Measurements from ENCODE around the gene FFAR3. TPM values are rescaled to one million over a fixed set of nuclear protein-coding genes. Genes with fewer than 3 reads are reported as not detected.

FFAR3 gene
- under 1 TPM in 5 of 10 donors, not detected in 5; 0.13 to 0.28 (median 0.21) TPM for polyA plus RNA-seq (ENCODE audit: insufficient read length in 10 of 10)
- long read RNA-seq, donor 1 = 0 reads
- long read RNA-seq, donor 2 = 0 reads
- long read RNA-seq, donor 3 = 0 reads
- long read RNA-seq, donor 4 = 0 reads
- long read RNA-seq, donor 5 = 0 reads
- long read RNA-seq, donor 6 = 0 reads
- long read RNA-seq, donor 7, partial matches to known transcripts = 0 of 1 reads
- long read RNA-seq, donor 7, other reads (novel, unspliced or antisense) = 0 of 1 reads
- long read RNA-seq, donor 8 = 0 reads
- long read RNA-seq, donor 9 = 0 reads

GRCh38 chr19:35357867-35358573 is at the start of gene FFAR3:
FFAR3 (plus strand) TSS chr19:35358460; CDS start chr19:35358891, 431 bp downstream.
- DNase-seq = peak; percentile 14 to 54 (median 32)

DNA sequence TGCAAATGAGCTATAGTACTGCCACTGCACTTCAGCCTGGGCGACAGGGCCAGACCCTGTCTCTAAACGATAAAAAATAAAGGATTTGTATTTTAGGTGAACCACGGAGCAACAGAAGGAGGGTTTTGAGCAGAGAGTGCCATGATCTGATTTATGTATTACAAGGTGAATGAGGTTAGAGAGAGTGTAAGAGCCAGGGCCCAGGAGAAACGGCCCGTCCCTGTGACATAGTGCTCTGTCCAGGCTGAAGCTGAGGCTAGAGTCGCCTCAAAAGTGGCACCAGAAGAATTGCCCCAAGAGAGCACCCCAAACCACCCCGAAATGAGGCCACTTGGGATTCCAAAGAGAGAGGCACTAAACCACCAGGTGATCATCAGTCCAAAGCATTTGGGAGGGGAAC is 49.4 kb upstream of the FFAR3 start:
- no peak for DNase-seq

DNA sequence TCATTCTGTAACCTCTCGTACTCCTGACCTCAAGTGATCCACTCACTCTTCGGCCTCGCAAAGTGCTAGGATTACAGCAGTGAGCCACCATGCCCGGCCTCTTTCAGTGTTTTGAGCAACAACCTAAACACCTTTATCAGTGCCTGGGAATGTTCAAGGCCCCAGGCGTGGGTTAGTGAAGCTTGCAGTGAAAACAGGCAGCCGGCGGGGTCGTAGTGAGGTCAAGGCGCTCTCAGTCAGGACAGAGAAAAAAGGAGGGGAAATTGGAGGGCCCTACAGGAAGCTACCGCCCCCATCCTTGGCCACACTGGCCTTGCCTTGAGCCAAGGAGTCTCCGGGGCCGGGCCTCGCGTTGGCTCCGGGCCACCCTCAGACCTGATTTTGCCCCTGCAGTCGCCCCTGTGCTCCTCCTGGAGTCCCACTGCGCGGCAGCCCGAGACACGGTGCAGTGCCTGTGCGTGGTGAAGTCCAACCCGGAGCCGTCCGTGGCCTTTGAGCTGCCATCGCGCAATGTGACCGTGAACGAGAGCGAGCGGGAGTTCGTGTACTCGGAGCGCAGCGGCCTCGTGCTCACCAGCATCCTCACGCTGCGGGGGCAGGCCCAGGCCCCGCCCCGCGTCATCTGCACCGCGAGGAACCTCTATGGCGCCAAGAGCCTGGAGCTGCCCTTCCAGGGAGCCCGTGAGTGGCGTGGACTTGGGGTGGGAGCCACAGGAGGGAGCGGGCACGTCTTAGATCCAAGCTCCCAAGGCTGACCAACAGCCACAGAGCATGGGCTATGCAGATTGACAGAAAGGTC is 48.6 kb upstream of the FFAR3 start:
- DNase-seq = peak in 2 of 3 donors; percentile 52 to 71

DNA sequence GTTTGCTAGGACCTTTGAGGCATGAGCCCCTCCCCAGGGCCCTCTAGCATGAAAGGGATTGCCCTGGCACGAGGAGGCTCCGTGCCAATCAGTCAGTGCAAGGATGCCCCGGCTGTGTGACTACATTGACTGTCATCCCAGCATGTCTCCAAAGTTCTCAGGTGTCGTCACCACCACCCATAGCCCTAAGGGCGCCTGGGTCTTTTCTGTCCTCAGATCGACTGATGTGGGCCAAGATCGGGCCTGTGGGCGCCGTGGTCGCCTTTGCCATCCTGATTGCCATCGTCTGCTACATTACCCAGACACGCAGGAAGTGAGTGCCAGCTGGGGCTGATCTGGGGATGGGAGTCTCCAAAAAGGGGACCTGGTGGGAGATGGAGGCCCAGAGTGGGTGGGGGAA is 47.9 kb upstream of the FFAR3 start:
- DNase-seq = no peak

GRCh38 chr19:35310811-35311465 is 47.3 kb upstream of the FFAR3 start:
- DNase-seq = no peak

- no peak for DNase-seq
Measured at GRCh38 chr19:35311901-35312665, 46.2 kb upstream of the FFAR3 start.

GRCh38 chr19:35313587-35313986 is 44.7 kb upstream of the FFAR3 start:
- DNase-seq = no peak

GRCh38 chr19:35314031-35314430 is 44.2 kb upstream of the FFAR3 start:
- no peak for DNase-seq

DNA sequence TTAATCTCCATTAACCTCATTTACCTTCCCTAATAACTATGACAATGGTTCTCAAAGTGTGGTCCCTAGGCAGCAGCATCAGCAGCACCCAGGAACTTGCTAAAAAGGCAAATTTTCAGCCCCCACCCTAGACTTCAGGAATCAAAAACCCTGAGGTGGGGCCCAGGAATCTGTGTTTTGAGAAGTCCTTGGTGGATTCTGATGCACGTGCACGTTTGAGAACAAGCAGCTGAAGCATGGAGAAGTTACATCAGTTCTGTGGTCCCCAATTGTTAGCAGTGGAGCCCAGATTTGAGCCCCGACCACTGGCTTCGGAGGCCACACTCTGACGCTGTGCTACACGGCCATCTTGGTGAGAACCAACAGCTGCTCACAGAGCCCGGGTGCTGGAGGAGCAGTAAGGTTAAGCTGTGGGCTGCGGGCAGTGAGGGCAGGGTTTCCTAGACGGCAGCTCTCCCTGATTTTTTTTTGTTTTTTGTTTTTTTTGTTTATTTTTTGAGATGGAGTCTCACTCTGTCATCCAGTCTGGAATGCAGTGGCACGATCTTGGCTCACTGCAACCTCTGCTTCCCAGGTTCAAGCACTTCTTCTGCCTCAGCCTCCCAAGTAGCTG is 43.3 kb upstream of the FFAR3 start:
- DNase-seq = no peak

- DNase-seq = no peak
Measured at GRCh38 chr19:35315883-35316282, 42.4 kb upstream of the FFAR3 start.

DNA sequence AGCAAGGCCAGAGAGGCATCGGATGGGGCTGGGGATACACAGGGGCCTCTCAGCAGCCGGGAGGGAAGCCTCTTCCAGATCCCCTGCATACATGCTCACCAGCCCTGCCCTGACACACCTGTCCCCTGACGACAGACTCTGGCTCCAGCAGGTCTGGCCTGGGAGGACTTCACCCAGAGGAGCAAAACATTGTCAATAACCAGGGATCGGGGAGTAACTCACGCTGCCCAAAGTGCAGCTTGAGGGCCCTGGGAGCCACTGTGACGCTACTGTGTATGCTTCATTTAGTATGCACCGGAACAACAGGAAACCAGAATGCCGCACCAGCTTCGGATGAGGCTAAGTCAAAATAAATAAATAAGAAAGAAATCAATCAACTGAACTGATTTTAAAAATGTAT is 41.7 kb upstream of the FFAR3 start:
- no peak for DNase-seq

DNA sequence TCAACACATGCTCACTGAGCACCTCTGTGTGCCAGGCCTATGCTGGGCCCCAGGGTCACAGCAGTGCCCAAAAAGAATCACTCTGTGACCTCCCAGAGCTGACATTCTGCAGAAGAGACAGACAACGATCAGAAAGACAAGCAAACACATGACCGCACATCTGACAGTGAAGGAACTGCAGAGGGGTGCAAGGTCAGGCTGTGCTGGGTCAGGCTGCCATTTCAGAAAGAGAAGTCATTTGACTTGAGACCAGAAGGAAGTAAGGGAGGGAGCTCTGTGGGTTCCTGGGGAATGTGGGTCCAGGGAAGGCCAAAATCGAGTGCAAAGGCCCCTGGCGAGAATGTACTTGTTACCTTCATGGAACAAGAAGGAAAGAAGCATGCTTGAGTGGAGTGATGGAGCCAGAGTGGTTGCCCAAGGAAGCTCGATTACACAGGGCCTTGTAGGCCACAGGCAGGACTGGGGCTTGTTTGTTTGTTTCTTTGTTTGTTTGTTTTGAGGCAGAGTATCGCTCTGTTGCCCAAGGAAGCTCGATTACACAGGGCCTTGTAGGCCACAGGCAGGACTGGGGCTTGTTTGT is 40.7 kb upstream of the FFAR3 start:
- no peak for DNase-seq

DNA sequence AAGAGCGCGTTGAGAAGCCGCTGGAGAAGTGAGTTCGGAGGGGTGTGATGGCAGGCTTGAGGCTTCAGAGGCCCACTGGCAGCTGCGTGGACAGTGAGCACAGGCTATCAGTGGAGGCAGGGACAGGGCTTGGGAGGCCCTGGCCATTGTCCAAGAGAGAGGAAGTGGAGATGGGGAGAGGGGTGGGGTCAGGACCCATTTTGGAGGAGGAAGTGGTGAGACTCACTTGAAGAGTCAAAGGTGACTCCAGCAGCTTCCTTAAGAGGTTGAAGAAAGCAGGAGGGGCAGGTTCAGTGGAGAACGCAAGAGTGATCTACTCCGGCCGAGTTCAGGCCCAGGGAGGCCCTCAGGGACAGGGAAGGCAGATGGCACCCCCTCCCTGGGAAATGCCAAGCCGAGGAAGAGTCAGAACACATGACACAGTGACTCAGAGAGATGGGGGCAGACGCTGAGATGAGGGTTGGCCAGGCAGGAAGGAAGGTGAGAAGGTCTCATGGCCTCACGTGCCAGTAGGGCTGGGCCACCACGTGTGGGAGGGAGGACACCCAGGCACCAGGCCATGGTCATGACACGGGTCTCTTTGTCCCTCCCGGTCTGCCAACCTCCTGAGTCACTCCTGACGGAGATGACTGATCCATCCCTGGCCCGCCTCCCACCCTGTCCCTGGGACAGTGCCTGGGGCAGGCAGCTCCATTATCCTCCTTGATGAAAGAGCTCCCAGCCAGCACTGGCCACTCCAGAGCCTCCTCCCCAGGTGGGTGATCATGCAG is 39.4 kb upstream of the FFAR3 start:
- no peak for DNase-seq

GRCh38 chr19:35320065-35320713 is 38.1 kb upstream of the FFAR3 start:
- DNase-seq = no peak

DNA sequence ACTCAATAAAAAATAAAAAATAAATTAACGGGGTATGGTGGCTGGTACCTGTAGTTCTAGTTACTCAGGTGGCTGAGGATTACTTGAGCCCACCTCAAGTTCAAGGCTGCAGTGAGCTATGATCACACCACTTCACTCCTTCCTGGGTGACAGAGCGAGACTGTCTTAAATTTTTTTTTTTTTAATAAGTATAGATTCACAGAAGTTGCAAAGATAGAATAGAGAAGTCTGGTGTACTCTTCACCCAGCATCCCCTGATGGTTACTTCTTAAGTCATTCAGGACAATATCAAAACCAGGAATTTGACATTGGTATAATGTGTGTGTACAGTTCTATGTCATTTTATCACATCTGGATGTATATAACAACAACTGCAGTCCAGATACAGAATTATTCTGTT is 37.0 kb upstream of the FFAR3 start:
- no peak for DNase-seq

DNA sequence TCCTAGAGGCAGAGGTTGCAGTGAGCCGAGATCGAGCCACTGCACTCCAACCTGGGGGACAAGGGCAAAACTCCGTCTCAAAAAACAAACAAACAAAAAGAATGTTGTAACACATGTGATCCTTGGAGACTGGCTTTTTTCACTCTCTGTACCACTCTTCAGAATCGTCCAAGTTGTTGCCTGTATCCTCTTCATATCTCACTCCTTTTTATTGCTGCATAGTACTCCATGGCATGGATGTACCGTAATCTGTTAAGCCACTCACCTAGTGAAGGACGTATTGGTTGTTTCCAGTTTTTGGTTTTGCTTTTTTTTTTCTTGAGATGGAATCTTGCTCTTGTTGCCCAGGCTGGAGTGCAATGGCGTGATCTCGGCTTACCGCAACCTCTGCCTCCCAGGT is 36.2 kb upstream of the FFAR3 start:
- DNase-seq = no peak

GRCh38 chr19:35327642-35328041 is 30.6 kb upstream of the FFAR3 start:
- DNase-seq = no peak

DNA sequence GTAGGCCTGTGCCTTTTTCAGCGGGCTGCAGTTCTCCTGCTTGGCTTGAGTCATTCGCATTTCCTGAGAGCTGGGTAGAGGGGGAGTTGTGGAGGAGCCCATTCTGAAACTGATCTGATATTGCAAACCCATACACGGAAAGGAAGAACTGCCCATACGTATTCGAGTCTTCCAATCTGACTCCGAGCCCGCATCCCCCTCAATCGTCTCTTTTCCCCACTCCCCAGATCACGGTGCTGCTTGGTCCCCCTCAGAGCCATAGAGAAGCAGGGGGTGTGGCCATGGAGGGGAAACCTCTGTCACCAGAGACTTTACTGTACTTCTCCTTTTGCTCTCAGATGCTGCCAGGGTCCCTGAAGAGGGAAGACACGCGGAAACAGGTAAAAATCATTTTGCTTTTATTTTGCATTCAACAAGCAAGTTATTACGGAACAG is 29.4 kb upstream of the FFAR3 start, which contains the start of gene CD22:
Gene CD22, plus strand, starts transcription at position 337 of the 435 bp plus-strand sequence. CDS start 2,854 bp downstream, outside the sequence.
- no peak for DNase-seq

- DNase-seq = no peak
Measured at GRCh38 chr19:35329323-35329722, 28.9 kb upstream of the FFAR3 start.

All from muscle of back (tissue), 13 donors.